ENCODE results near the gene FAAH2. TPM values are rescaled to one million over a fixed set of nuclear protein-coding genes. Genes with fewer than 3 reads are reported as not detected.
A peak's percentile ranks its signal among the peaks of the same experiment; 100 is the strongest.
"Not testable (repeated sequence)": the region's sequence is repeated elsewhere in the genome, so short reads cannot be mapped to it uniquely, and the experiment has no call there.

The FAAH2 gene
- 10 to 100 TPM; 11.7 to 13.5 (median 12.9) TPM for polyA plus RNA-seq (ENCODE audit: insufficient read length in 3 of 3)

GRCh38 chrX:57286507-57287251 is at the start of gene FAAH2:
TSS of gene FAAH2 (plus strand) at chrX:57286706. CDS start at chrX:57286826, 120 bp downstream.
- peak in 2 of 3 donors; percentile 19 to 23 for DNase-seq (ENCODE audit: low read depth in 3 of 3, low spot score in 2 of 3)

GRCh38 chrX:57241967-57242366 is 44.5 kb upstream of the FAAH2 start:
- DNase-seq (ENCODE audit: low read depth in 3 of 3, low spot score in 2 of 3): no peak

GRCh38 chrX:57251965-57252364 is 34.5 kb upstream of the FAAH2 start:
- DNase-seq (ENCODE audit: low read depth in 3 of 3, low spot score in 2 of 3): no peak

- no peak for DNase-seq (ENCODE audit: low read depth in 3 of 3, low spot score in 2 of 3)
Observed at GRCh38 chrX:57265126-57265525, 21.4 kb upstream of the FAAH2 start.

- no peak for DNase-seq (ENCODE audit: low read depth in 3 of 3, low spot score in 2 of 3)
Observed at GRCh38 chrX:57266275-57266674, 20.2 kb upstream of the FAAH2 start.

- DNase-seq (ENCODE audit: low read depth in 3 of 3, low spot score in 2 of 3): no peak
Observed at GRCh38 chrX:57266871-57267270, 19.6 kb upstream of the FAAH2 start.

GRCh38 chrX:57267308-57267707 is 19.2 kb upstream of the FAAH2 start:
- no peak for DNase-seq (ENCODE audit: low read depth in 3 of 3, low spot score in 2 of 3)

- DNase-seq (ENCODE audit: low read depth in 3 of 3, low spot score in 2 of 3): no peak
Observed at GRCh38 chrX:57270980-57271379, 15.5 kb upstream of the FAAH2 start.

- no peak for DNase-seq (ENCODE audit: low read depth in 3 of 3, low spot score in 2 of 3)
Observed at GRCh38 chrX:57282568-57282967, 3.9 kb upstream of the FAAH2 start.

GRCh38 chrX:57285001-57285400 is 1.5 kb upstream of the FAAH2 start:
- no peak for DNase-seq (ENCODE audit: low read depth in 3 of 3, low spot score in 2 of 3)

GRCh38 chrX:57289089-57289488 is 2.6 kb downstream of the FAAH2 start:
- DNase-seq (ENCODE audit: low read depth in 3 of 3, low spot score in 2 of 3): no peak

- DNase-seq (ENCODE audit: low read depth in 3 of 3, low spot score in 2 of 3): no peak
Observed at GRCh38 chrX:57294961-57295360, 8.5 kb downstream of the FAAH2 start.

- not testable (repeated sequence) for DNase-seq (ENCODE audit: low read depth in 3 of 3, low spot score in 2 of 3)
Observed at GRCh38 chrX:57295679-57296078, 9.2 kb downstream of the FAAH2 start.

GRCh38 chrX:57313583-57314215 is 27.2 kb downstream of the FAAH2 start:
- no peak for DNase-seq (ENCODE audit: low read depth in 3 of 3, low spot score in 2 of 3)

GRCh38 chrX:57329008-57329407 is 42.5 kb downstream of the FAAH2 start:
- no peak for DNase-seq (ENCODE audit: low read depth in 3 of 3, low spot score in 2 of 3)

- DNase-seq (ENCODE audit: low read depth in 3 of 3, low spot score in 2 of 3): not testable (repeated sequence)
Observed at GRCh38 chrX:57335790-57336189, 49.3 kb downstream of the FAAH2 start.

GRCh38 chrX:57353472-57354132 is 67.1 kb downstream of the FAAH2 start:
- no peak for DNase-seq (ENCODE audit: low read depth in 3 of 3, low spot score in 2 of 3)

- DNase-seq (ENCODE audit: low read depth in 3 of 3, low spot score in 2 of 3): no peak
Observed at GRCh38 chrX:57364145-57364544, 77.6 kb downstream of the FAAH2 start.

- DNase-seq (ENCODE audit: low read depth in 3 of 3, low spot score in 2 of 3): no peak
Observed at GRCh38 chrX:57366430-57366829, 79.9 kb downstream of the FAAH2 start.

- no peak for DNase-seq (ENCODE audit: low read depth in 3 of 3, low spot score in 2 of 3)
Observed at GRCh38 chrX:57367649-57368048, 81.1 kb downstream of the FAAH2 start.

GRCh38 chrX:57368158-57368557 is 81.7 kb downstream of the FAAH2 start:
- DNase-seq (ENCODE audit: low read depth in 3 of 3, low spot score in 2 of 3): no peak

- DNase-seq (ENCODE audit: low read depth in 3 of 3, low spot score in 2 of 3): no peak
Observed at GRCh38 chrX:57379296-57379695, 92.8 kb downstream of the FAAH2 start.

Measured in right renal cortex interstitium (tissue), 3 donors.